GM10266 (cell line): ENCODE results near the gene AARS1.
"Not testable (repeated sequence)": the region's sequence is repeated elsewhere in the genome, so short reads cannot be mapped to it uniquely, and the experiment has no call there.

Experiments used
- DNase-seq: peaks from one replicate; pipeline ENCODE4 v3.0.0; 2012; ENCODE audit errors: extremely low spot score
- CTCF ChIP-seq: IDR thresholded peaks from 2 replicates; pipeline ENCODE4 v1.5.1; 2012; ENCODE audit warnings: mild to moderate bottlenecking, low read depth; ENCODE audit not compliant: control insufficient read depth, insufficient read depth; ENCODE audit errors: missing control alignments

AARS1 gene

GRCh38 chr16:70267516-70267915, 21.8 kb downstream of the AARS1 start:
- TF ChIP-seq CTCF: peak; percentile 57
- no peak for DNase-seq

- DNase-seq: not testable (repeated sequence)
Measured at GRCh38 chr16:70259903-70260302, 29.4 kb downstream of the AARS1 start.

GRCh38 chr16:70258946-70259345, 30.4 kb downstream of the AARS1 start:
- no peak for TF ChIP-seq CTCF
- DNase-seq: no peak

GRCh38 chr16:70258065-70258464, 31.2 kb downstream of the AARS1 start:
- TF ChIP-seq CTCF: no peak
- DNase-seq: no peak

GRCh38 chr16:70257391-70257790, 31.9 kb downstream of the AARS1 start:
- DNase-seq: no peak
- TF ChIP-seq CTCF: no peak

- DNase-seq: no peak
- no peak for TF ChIP-seq CTCF
Measured at GRCh38 chr16:70255574-70255973, 33.7 kb downstream of the AARS1 start.

GRCh38 chr16:70254965-70255286, 34.4 kb downstream of the AARS1 start:
- DNase-seq: no peak
- TF ChIP-seq CTCF: no peak

- TF ChIP-seq CTCF: no peak
- DNase-seq: no peak
Measured at GRCh38 chr16:70254180-70254964, 34.9 kb downstream of the AARS1 start.
